Measurements from ENCODE around the gene OASL. TPM values are rescaled to one million over a fixed set of nuclear protein-coding genes. Genes with fewer than 3 reads are reported as not detected.
A peak's percentile ranks its signal among the peaks of the same experiment; 100 is the strongest.

Gene OASL
- total and polyA plus RNA-seq, 9 of the 15 experiments (the other 6 are each of a cell fraction or from before 2014, with no cell fraction given): 0.14 TPM; not detected in 8

- TF ChIP-seq TRIM25 (IDR thresholded peaks at IDR 0.05; ENCODE audit: borderline replicate concordance) (no peak), DDX20 (tag; IDR thresholded peaks at IDR 0.05; ENCODE audit: low read depth) (peak; percentile 96), FOXP1 (CRISPR knock-in tag; IDR thresholded peaks at IDR 0.05) (no peak), ZNF175 (CRISPR knock-in tag; IDR thresholded peaks at IDR 0.05; ENCODE audit: low read depth) (peak; percentile 99), E4F1 (CRISPR knock-in tag; IDR thresholded peaks at IDR 0.05; ENCODE audit: borderline replicate concordance) (no peak), KLF1 (tag; IDR thresholded peaks at IDR 0.05) (0 out of 2 replicates have a peak, but pooled peaks have one; percentile 55), NFE2L1 (tag; IDR thresholded peaks at IDR 0.05; ENCODE audit: borderline replicate concordance, low read depth) (peak; percentile 74), GTF2A2 (tag; IDR thresholded peaks at IDR 0.05) (peak; percentile 97), DMBX1 (CRISPR knock-in tag; IDR thresholded peaks at IDR 0.05; ENCODE audit: borderline replicate concordance) (peak; percentile 99), TAF15 (IDR thresholded peaks at IDR 0.05; ENCODE audit: low read depth, low read length) (no peak), ZNF274 (IDR thresholded peaks at IDR 0.05; ENCODE audit: borderline replicate concordance, low read depth, low read length) (no peak)
- TF ChIP-seq, protein P1, sequence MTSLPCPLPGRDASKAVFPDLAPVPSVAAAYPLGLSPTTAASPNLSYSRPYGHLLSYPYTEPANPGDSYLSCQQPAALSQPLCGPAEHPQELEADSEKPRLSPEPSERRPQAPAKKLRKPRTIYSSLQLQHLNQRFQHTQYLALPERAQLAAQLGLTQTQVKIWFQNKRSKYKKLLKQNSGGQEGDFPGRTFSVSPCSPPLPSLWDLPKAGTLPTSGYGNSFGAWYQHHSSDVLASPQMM (CRISPR knock-in tag; IDR thresholded peaks at IDR 0.05): no peak
- TF ChIP-seq, protein P2, sequence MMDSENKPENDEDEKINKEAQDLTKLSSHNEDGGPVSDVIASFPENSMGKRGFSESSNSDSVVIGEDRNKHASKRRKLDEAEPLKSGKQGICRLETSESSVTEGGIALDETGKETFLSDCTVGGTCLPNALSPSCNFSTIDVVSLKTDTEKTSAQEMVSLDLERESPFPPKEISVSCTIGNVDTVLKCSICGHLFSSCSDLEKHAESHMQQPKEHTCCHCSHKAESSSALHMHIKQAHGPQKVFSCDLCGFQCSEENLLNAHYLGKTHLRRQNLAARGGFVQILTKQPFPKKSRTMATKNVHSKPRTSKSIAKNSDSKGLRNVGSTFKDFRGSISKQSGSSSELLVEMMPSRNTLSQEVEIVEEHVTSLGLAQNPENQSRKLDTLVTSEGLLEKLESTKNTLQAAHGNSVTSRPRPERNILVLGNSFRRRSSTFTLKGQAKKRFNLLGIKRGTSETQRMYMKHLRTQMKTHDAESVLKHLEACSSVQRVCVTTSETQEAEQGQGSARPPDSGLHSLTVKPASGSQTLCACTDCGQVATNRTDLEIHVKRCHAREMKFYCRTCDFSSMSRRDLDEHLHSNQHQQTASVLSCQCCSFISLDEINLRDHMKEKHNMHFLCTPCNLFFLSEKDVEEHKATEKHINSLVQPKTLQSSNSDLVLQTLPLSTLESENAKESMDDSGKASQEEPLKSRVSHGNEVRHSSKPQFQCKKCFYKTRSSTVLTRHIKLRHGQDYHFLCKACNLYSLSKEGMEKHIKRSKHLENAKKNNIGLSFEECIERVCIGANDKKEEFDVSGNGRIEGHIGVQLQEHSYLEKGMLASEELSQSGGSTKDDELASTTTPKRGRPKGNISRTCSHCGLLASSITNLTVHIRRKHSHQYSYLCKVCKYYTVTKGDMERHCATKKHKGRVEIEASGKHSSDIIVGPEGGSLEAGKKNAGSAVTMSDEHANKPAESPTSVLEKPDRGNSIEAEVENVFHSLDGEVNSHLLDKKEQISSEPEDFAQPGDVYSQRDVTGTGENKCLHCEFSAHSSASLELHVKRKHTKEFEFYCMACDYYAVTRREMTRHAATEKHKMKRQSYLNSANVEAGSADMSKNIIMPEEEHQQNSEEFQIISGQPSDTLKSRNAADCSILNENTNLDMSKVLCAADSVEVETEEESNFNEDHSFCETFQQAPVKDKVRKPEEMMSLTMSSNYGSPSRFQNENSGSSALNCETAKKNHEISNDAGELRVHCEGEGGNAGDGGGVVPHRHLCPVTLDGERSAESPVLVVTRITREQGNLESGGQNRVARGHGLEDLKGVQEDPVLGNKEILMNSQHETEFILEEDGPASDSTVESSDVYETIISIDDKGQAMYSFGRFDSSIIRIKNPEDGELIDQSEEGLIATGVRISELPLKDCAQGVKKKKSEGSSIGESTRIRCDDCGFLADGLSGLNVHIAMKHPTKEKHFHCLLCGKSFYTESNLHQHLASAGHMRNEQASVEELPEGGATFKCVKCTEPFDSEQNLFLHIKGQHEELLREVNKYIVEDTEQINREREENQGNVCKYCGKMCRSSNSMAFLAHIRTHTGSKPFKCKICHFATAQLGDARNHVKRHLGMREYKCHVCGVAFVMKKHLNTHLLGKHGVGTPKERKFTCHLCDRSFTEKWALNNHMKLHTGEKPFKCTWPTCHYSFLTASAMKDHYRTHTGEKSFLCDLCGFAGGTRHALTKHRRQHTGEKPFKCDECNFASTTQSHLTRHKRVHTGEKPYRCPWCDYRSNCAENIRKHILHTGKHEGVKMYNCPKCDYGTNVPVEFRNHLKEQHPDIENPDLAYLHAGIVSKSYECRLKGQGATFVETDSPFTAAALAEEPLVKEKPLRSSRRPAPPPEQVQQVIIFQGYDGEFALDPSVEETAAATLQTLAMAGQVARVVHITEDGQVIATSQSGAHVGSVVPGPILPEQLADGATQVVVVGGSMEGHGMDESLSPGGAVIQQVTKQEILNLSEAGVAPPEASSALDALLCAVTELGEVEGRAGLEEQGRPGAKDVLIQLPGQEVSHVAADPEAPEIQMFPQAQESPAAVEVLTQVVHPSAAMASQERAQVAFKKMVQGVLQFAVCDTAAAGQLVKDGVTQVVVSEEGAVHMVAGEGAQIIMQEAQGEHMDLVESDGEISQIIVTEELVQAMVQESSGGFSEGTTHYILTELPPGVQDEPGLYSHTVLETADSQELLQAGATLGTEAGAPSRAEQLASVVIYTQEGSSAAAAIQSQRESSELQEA (IDR thresholded peaks at IDR 0.05; ENCODE audit: low read depth): no peak
Observed at GRCh38 chr12:121017966-121018491, 21.0 kb downstream of the OASL start (continued).
